SU-DHL-6 (cell line): ENCODE results near the gene HLF.

ENCODE experiments used
- H2AFZ ChIP-seq: fragments of 200-600 bp; sonication (generic); 2 replicates; pipeline ENCODE4 v1.6.1; 2014; ENCODE audit warnings: low read depth, mild to moderate bottlenecking, moderate library complexity, mixed read lengths, antibody characterized with exemption, low read length; ENCODE audit not compliant: severe bottlenecking
- H3F3A ChIP-seq: fragments of 200-600 bp; shearing (Covaris generic); 2 replicates; pipeline ENCODE4 v1.6.0; 2016; ENCODE audit warnings: antibody characterized with exemption, mild to moderate bottlenecking; ENCODE audit not compliant: insufficient read depth
- H3K27ac ChIP-seq: fragments of 200-600 bp; sonication (generic); 2 replicates; pipeline ENCODE4 v1.5.1; 2016; ENCODE audit warnings: low read depth, mild to moderate bottlenecking, low read length, moderate library complexity, mixed read lengths
- H3K27me3 ChIP-seq: fragments of 200-600 bp; sonication (generic), shearing (Covaris generic); 2 replicates; pipeline ENCODE4 v1.6.0; 2014; ENCODE audit warnings: mild to moderate bottlenecking, low read length
- H3K36me3 ChIP-seq: fragments of 200-600 bp; sonication (generic); 2 replicates; pipeline ENCODE4 v1.6.1; 2014; ENCODE audit warnings: mild to moderate bottlenecking, low read length, mixed read lengths
- H3K4me2 ChIP-seq: fragments of 300-600, 200-600 bp; shearing (Covaris generic), sonication (generic); 2 replicates; pipeline ENCODE4 v1.6.0; 2014; ENCODE audit warnings: low read length, low read depth, mild to moderate bottlenecking; ENCODE audit not compliant: poor library complexity, severe bottlenecking
- H3K4me3 ChIP-seq: fragments of 200-600 bp; sonication (generic); 2 replicates; pipeline ENCODE4 v1.5.1; 2014; ENCODE audit warnings: antibody characterized with exemption, low read length, mild to moderate bottlenecking, mixed read lengths; ENCODE audit not compliant: insufficient read depth, poor library complexity, severe bottlenecking
- H3K79me2 ChIP-seq: fragments of 200-600 bp; sonication (generic); 2 replicates; pipeline ENCODE4 v1.6.1; 2014; ENCODE audit warnings: mild to moderate bottlenecking, low read length, moderate library complexity; ENCODE audit not compliant: insufficient read depth
- H3K9ac ChIP-seq: fragments of 200-600 bp; sonication (generic); 2 replicates; pipeline ENCODE4 v1.7.0; 2014; ENCODE audit warnings: mild to moderate bottlenecking, low read length
- H3K9me2 ChIP-seq: fragments of 200-600 bp; sonication (generic); replicated peaks from 2 replicates; pipeline ENCODE4 v1.6.1; 2014; ENCODE audit warnings: low read length; ENCODE audit not compliant: insufficient read depth
- H3K9me3 ChIP-seq: fragments of 200-600 bp; sonication (generic); 2 replicates; pipeline ENCODE4 v1.6.1; 2014; ENCODE audit warnings: low read length, mixed read lengths; ENCODE audit not compliant: insufficient read depth
- H4K20me1 ChIP-seq: fragments of 200-600 bp; sonication (generic); 2 replicates; pipeline ENCODE4 v1.6.1; 2014; ENCODE audit warnings: low read depth, mild to moderate bottlenecking, antibody characterized with exemption, low read length, moderate library complexity, mixed read lengths
- EZH2phosphoT487 ChIP-seq: fragments of 200-600 bp; sonication (generic), shearing (Covaris generic); conservative IDR thresholded peaks from 2 replicates; pipeline ENCODE4 v1.6.1; 2018; ENCODE audit warnings: mild to moderate bottlenecking, antibody characterized with exemption, low read length, moderate library complexity, mixed read lengths
- TF ChIP-seq, protein P1 (sequence below): fragments of 200-600 bp; sonication (generic); IDR thresholded peaks from one replicate; pipeline ENCODE4 v1.5.1; 2017; ENCODE audit warnings: antibody characterized with exemption, mild to moderate bottlenecking, low read length, moderate library complexity; ENCODE audit not compliant: insufficient read depth, poor library complexity, severe bottlenecking

Gene HLF

DNA sequence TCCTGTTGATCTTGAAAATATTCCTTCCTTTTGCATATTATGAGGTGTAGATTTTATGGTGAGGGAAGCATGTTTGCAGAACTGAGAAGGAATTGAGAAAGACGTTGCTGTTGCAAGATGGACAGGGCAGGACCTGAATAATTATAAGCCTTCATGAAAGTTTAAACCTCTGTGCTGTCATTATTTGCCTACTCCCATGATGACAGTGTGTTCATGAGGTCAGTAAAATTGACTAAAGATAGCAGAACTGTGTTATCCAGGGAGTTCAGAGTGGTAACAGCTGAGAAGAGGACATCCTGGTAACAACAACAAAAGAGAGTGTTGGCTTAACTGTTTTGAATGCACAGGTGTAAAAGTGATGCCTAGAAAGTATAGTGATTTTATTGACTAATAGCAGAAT, 45.3 kb upstream of the HLF start:
- Histone ChIP-seq H4K20me1 (no peaks in the 10 kb centered on the region), H3K36me3 (no peaks in the 10 kb centered on the region), H3K9ac (no peak overlapping the region)

DNA sequence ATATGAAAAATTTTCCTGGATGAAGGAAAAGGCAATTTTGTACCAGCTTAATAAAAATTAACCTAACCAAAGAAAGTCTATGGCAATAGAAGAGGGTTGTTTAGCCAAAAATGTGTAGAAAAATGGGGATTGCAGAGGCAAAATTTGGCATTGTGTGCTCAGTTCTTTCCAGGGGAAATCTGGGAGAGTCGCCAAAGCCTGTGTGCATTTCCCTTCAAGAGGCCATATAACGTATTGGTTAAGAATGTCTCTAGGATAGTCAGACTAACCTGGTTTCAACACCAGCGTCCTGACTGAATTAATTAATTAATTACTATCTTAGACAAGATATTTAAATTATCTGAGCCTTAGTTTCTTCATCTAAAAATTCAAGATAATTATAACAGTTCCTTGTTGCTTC, 44.8 kb upstream of the HLF start:
- Histone ChIP-seq H4K20me1 (no peaks in the 10 kb centered on the region), H3K9me2 (no peaks in the 10 kb centered on the region)
- TF ChIP-seq, protein P1, sequence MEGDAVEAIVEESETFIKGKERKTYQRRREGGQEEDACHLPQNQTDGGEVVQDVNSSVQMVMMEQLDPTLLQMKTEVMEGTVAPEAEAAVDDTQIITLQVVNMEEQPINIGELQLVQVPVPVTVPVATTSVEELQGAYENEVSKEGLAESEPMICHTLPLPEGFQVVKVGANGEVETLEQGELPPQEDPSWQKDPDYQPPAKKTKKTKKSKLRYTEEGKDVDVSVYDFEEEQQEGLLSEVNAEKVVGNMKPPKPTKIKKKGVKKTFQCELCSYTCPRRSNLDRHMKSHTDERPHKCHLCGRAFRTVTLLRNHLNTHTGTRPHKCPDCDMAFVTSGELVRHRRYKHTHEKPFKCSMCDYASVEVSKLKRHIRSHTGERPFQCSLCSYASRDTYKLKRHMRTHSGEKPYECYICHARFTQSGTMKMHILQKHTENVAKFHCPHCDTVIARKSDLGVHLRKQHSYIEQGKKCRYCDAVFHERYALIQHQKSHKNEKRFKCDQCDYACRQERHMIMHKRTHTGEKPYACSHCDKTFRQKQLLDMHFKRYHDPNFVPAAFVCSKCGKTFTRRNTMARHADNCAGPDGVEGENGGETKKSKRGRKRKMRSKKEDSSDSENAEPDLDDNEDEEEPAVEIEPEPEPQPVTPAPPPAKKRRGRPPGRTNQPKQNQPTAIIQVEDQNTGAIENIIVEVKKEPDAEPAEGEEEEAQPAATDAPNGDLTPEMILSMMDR = no peak
- TF ChIP-seq EZH2phosphoT487 = no peak

More for the DNA sequence above, 45.3 kb upstream of the HLF start:
- Histone ChIP-seq H3K27me3 (no peaks in the 10 kb centered on the region), H3K9me2 (no peaks in the 10 kb centered on the region), H3K4me2 (no peak overlapping the region), H3K27ac (no peak overlapping the region), H2AFZ (no peak overlapping the region), H3K9me3 (no peaks in the 10 kb centered on the region), H3K79me2 (no peaks in the 10 kb centered on the region), H3K4me3 (no peak overlapping the region), H3F3A (no peaks in the 10 kb centered on the region)
- no peak for TF ChIP-seq EZH2phosphoT487
- TF ChIP-seq, protein P1 = no peak

DNA sequence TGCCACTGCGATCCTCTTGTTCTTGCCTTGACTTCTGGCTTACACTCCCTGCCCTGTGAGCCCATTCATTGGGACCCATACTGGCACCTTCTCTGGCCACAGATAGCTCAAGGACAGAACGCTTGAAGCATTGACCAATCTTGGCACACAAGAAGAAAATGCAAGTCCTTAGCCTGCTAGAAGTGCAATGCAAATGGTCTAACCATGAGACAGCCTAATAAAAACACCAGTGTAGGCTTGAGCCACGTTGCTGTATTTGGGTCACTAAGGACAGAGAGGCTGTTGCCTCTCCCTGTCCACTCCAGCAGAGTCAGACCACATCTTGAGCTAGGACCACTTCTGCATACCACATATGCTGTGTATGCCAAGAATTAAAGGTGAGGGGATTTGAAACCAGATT, 41.2 kb upstream of the HLF start:
- Histone ChIP-seq H3K9ac (no peak overlapping the region), H3K79me2 (no peaks in the 10 kb centered on the region), H3K4me2 (no peak overlapping the region), H3K36me3 (no peaks in the 10 kb centered on the region), H3K27me3 (no peaks in the 10 kb centered on the region), H3K9me3 (no peaks in the 10 kb centered on the region), H3F3A (no peaks in the 10 kb centered on the region), H3K27ac (no peak overlapping the region), H3K9me2 (no peaks in the 10 kb centered on the region), H4K20me1 (no peaks in the 10 kb centered on the region), H2AFZ (no peak overlapping the region), H3K4me3 (no peak overlapping the region)
- TF ChIP-seq EZH2phosphoT487 = no peak
- TF ChIP-seq, protein P1 = no peak

More for the DNA sequence above, 44.8 kb upstream of the HLF start:
- H3K9me3 ChIP-seq = no peaks in the 10 kb centered on the region
- H3K79me2 ChIP-seq = no peaks in the 10 kb centered on the region
- H3K27me3 ChIP-seq = no peaks in the 10 kb centered on the region
- H3K27ac ChIP-seq = no peak overlapping the region
- no peak overlapping the region for H3K9ac ChIP-seq
- H3K36me3 ChIP-seq = no peaks in the 10 kb centered on the region
- no peak overlapping the region for H3K4me3 ChIP-seq
- no peak overlapping the region for H2AFZ ChIP-seq
- no peaks in the 10 kb centered on the region for H3F3A ChIP-seq
- no peak overlapping the region for H3K4me2 ChIP-seq
